Right lobe of liver (tissue), 4 donors: Measurements from ENCODE around the gene ATP6V0A1.

ENCODE experiments used
- CTCF ChIP-seq, 4 donors: fragments of 200-600 bp in 3 of 4; fragments of 450-650 bp in 1 of 4; IDR thresholded peaks; one replicate each; pipeline versions ENCODE4 v1.5.1 to v1.8.0; 2016 to 2022; ENCODE audit warnings: antibody characterized with exemption in 4 of 4, mild to moderate bottlenecking in 2 of 4
- POLR2A ChIP-seq: fragments of 450-650 bp; IDR thresholded peaks from one replicate; pipeline ENCODE4 v1.6.1; 2017; ENCODE audit warnings: antibody characterized with exemption, mild to moderate bottlenecking
- donor health status: DM: no; HTN: no; CAD: no.
- donor health status: DM: no; HTN: no; CAD: no.
- donor health status: DM: no; HTN: yes; CAD: no.

- no peak for TF ChIP-seq CTCF (IDR thresholded peaks at IDR 0.05)
- TF ChIP-seq POLR2A = no peak
These were observed 78.6 kb downstream of the ATP6V0A1 start for GRCh38 chr17:42537156-42537805.
